Memory B cell (primary cell): ENCODE results near the gene RPS6KA3.

ENCODE experiments used
- ATAC-seq: fragments of 150-1000 bp; cut with Tn5 transposase; 2 replicates; pipeline ENCODE4 v1.10.0; 2021; ENCODE audit warnings: low read depth, mild to moderate bottlenecking, moderate library complexity
- DNase-seq, 2 donors: peaks; one replicate each; pipeline ENCODE4 v3.0.0; 2022; ENCODE audit warnings: low spot score in 2 of 2
- H3K27ac Mint-ChIP-seq: one replicate; pipeline ENCODE4 v1.8.0; 2022; ENCODE audit warnings: mild to moderate bottlenecking, moderate library complexity, mixed read lengths
- H3K27me3 Mint-ChIP-seq: one replicate; pipeline ENCODE4 v1.8.0; 2022; ENCODE audit warnings: mixed read lengths
- H3K36me3 Mint-ChIP-seq: one replicate; pipeline ENCODE4 v1.8.0; 2022; ENCODE audit warnings: mild to moderate bottlenecking, mixed read lengths
- H3K4me1 Mint-ChIP-seq: one replicate; pipeline ENCODE4 v1.8.0; 2022; ENCODE audit warnings: mixed read lengths
- H3K4me3 Mint-ChIP-seq: one replicate; pipeline ENCODE4 v1.8.0; 2022; ENCODE audit warnings: mild to moderate bottlenecking, moderate library complexity, mixed read lengths
- H3K9me3 Mint-ChIP-seq: one replicate; pipeline ENCODE4 v1.8.0; 2022; ENCODE audit warnings: mixed read lengths

RPS6KA3 gene

DNA sequence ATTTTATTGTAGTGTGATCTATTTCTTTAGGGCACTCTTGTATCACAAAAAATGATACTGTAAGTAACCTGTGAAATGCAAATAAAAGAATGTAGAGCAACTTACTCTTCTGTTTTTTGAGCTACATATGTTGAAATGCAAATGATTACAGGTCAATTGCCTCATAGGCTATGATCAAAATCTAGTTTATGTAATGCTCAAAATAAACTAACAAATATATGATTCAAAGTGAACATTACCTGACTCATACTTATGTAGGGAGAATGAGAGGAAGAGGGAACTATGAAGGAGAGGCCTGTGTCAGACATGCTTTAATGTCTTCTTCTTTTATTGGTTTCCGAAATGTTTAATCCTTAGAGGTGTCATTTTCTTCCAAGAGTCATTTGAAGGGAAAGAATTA lies 5.0 kb upstream of the RPS6KA3 start:
- no peak overlapping the region for H3K4me3 Mint-ChIP-seq
- H3K27me3 Mint-ChIP-seq, result no peaks in the 10 kb centered on the region
- H3K4me1 Mint-ChIP-seq, result peaks cover 3% of the 10 kb centered on the region
- DNase-seq (no peak), ATAC-seq (no peak)
- H3K27ac Mint-ChIP-seq, result no peak overlapping the region
- no peaks in the 10 kb centered on the region for H3K9me3 Mint-ChIP-seq
- H3K36me3 Mint-ChIP-seq, result peaks cover 1% of the 10 kb centered on the region

DNA sequence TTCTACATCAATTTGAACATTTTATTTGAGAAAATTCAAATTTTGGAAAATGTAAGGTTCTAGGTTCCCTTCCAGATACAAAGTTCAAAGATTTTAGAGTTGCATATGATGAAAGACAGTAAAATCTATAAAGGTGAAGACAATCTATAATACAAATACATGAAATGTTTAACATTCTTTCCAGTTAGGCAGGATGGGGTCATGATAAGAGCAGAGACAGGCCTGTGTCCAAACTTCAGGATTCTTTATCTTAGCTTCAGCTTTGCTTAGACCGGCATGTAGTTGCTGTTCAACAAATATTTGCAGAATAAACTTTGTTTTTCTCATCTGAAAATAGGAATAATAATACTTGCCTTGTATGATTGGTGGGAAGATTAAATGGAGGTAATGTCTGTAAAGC lies 4.5 kb upstream of the RPS6KA3 start:
- Mint-ChIP-seq H3K27me3 (no peaks in the 10 kb centered on the region), H3K27ac (no peak overlapping the region), H3K4me3 (no peak overlapping the region), H3K4me1 (peaks cover 3% of the 10 kb centered on the region), H3K36me3 (peaks cover 2% of the 10 kb centered on the region), H3K9me3 (no peaks in the 10 kb centered on the region)
- no peak for ATAC-seq
- no peak for DNase-seq

DNA sequence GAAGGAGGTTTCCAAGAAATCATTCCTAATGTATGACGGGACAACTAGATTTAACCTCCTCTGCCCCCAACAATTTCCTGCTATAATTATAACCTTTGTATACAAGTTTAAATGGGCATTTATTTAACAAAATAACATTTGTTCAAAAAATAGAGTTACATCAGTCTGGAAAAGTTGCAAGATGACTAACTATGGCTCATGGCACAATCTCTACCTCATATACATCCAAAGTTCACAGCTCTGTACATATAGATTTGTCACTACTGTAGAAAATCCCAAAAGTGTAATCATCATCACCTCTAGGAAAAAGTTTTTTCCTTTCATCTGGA lies 3.8 kb upstream of the RPS6KA3 start:
- Mint-ChIP-seq H3K4me3 (no peak overlapping the region), H3K27me3 (no peaks in the 10 kb centered on the region), H3K36me3 (peaks cover 2% of the 10 kb centered on the region), H3K4me1 (no peaks in the 10 kb centered on the region), H3K9me3 (no peaks in the 10 kb centered on the region), H3K27ac (no peak overlapping the region)
- DNase-seq (no peak), ATAC-seq (no peak)

DNA sequence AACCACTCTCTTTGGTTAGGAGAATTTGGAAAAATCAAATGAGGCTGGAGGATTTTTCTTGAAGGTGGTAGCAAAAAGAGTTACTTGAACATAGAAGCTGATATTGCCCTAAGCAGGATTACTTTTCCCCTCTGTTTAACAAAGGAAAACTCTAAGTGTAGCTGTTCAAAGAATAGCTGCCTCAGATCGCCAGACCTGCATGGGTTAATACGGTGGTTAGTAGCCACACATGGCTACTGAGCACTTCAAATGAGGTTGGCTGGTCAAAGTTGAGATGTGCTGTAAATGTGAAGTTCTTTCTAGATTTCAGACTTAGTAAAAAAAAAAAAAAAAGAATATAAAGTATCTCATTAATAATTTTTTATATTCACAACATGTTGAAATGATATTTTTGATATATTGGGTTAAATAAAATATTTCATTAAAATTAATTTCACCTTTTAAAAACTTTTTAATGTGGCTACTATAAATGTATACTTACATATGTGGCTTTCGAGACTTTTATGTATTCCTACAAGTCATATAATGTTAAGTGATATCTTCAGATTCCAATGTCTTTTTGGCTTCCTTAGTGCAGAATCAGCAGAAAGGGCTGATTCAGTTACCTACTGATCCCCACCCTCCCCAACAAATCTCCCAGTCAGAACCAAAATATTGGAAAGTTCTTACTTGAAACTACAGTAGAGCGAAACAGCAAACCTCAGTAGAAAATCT lies 3.3 kb upstream of the RPS6KA3 start:
- H3K9me3 Mint-ChIP-seq, result no peaks in the 10 kb centered on the region
- H3K27ac Mint-ChIP-seq, result no peak overlapping the region
- no peaks in the 10 kb centered on the region for H3K27me3 Mint-ChIP-seq
- no peak overlapping the region for H3K4me3 Mint-ChIP-seq
- ATAC-seq (no peak), DNase-seq (no peak)
- peaks cover 2% of the 10 kb centered on the region for H3K36me3 Mint-ChIP-seq
- H3K4me1 Mint-ChIP-seq, result peaks cover 4% of the 10 kb centered on the region

DNA sequence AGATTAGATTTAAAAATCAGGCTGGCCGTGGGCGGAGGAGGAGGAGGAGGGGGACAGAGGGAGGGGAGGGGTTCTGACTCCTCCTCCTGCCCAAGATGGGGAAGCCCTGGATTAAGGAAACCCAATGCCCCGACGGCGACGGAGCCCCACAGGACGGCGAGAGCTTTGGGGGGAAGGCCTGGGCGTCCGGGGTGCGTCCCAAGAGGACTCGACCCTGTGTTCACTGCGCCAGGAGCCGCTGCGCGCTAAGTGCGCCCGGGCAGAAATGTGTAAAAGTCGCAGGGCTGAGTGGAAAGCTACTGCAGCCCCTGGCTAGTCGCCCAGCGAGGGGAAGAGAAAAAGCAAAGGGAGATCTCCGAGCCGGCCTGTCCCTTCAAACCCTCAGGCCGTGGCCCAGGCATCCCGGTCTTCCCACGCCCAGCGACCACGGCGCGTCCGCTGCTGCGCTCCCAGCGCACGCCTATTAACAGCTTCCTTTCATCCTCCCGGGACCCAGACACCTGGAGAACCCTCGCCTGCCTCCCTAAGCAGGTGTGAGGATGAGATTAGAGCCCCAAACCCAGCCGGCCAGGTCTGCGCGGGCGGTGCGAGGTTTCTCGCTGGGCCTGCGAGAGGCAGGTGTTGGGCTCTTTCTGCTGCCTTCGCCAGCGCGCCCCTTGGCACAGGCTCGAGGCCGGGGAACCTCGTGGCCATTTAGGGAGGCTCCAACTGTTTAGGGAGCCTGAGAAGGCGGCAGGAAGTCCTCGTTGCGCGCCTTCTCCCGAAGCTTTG lies 1.4 kb upstream of the RPS6KA3 start:
- no peak for ATAC-seq
- peak in 1 of 2 donors; percentile 40 for DNase-seq
- peaks cover 2% of the 10 kb centered on the region for H3K36me3 Mint-ChIP-seq
- peak overlapping the region; percentile 98 for H3K4me3 Mint-ChIP-seq
- H3K9me3 Mint-ChIP-seq, result no peaks in the 10 kb centered on the region
- peak overlapping the region; percentile 97 for H3K27ac Mint-ChIP-seq
- H3K4me1 Mint-ChIP-seq, result peaks cover 9% of the 10 kb centered on the region
- no peaks in the 10 kb centered on the region for H3K27me3 Mint-ChIP-seq

DNA sequence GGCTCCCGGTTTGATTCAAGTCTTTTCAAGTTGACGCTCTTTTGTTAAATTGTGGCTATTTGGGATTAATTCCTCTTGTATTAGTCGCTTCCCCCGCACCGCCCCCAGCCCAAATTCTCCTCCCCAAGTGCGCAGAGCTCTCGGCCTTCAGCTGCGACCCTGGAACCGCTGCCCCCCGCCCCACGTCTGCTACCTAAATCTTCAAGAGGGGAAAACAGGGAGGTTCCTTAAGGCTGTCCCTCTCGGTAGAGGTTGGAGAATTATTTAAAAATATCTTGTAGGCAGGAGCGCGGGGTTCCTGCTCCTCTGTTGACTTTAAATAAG lies 860 bp upstream of the RPS6KA3 start:
- Mint-ChIP-seq H3K27me3 (no peaks in the 10 kb centered on the region), H3K4me3 (peak overlapping the region; percentile 98), H3K9me3 (no peaks in the 10 kb centered on the region), H3K27ac (peak overlapping the region; percentile 97), H3K36me3 (peaks cover 2% of the 10 kb centered on the region), H3K4me1 (peaks cover 10% of the 10 kb centered on the region)
- ATAC-seq, result no peak
- no peak for DNase-seq

DNA sequence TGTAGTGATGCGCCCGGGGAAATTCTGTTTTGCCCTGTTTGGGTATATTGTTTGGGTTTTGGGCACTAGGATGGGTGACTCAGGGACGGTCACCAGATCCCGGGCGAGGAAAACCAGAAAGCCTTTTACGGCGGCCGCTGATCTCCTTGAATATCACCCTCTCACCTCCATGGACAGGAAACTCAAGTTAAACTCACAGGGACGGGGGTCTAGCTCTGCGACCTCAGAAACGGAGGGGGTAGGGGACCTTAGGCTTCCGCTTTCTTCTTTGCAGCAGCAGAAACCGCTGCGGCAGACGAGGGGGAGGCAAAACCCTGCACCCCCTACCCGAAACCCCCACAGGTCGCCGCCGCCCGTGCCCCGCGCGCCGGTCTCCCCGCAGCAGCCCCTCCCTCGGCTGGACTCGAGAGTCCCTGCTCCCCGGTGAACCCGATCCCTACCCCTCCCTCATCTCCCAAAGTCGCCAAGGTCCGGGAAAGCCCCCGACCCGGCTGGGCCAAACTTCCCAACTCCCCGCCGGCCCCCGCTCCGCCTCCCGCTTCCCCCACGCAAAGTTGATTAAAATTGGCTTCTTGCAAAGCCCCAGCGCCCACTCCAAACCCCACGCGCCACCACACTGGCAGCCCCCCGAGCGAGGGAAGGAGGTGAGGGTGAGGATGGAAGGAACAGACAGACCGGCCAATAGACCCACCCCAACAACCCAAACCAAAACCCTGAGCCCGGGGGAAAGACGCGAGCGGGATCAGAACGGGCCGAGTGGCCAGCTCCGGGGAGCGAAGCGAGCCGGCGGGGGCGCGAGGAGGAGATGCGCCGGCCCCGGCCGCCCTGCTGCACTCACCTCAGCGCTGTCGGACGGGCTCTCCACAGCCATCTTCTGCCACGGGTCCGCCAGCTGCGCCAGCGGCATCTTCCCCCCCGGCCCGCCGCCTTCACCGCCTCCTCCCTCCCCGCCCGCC lies 705 bp downstream of the RPS6KA3 start:
- H3K36me3 Mint-ChIP-seq, result peaks cover 2% of the 10 kb centered on the region
- DNase-seq, result peak in 1 of 2 donors; percentile 12
- no peaks in the 10 kb centered on the region for H3K27me3 Mint-ChIP-seq
- peak overlapping the region; percentile 97 for H3K4me3 Mint-ChIP-seq
- peak; percentile 12 for ATAC-seq
- H3K27ac Mint-ChIP-seq, result peak overlapping the region; percentile 96
- no peaks in the 10 kb centered on the region for H3K9me3 Mint-ChIP-seq
- H3K4me1 Mint-ChIP-seq, result peaks cover 12% of the 10 kb centered on the region

DNA sequence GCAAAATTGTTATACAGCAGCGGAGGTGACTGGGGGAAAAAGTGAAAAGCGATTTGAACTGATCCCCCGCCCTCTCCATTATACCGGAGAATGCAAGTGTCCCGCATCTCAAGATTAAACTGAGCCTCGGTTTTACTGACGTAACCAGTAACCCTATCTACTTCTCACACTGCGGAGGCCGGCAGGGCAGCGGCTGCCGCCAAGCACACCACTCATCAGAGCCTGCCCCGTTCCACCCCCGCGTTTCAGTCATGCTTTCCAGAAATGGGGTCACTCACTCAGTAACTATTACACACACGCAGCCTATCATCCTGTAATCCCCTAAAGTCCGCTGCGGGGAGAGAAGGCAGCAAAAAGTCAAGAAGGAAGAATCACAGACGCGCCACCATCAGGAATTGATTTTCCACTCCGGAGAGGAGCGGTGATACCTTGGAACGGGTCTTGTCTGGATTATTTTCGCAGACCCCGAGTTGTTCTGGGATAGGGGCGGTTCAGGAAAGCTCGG lies 1.4 kb downstream of the RPS6KA3 start:
- peak overlapping the region; percentile 97 for H3K4me3 Mint-ChIP-seq
- H3K36me3 Mint-ChIP-seq, result peaks cover 2% of the 10 kb centered on the region
- no peaks in the 10 kb centered on the region for H3K9me3 Mint-ChIP-seq
- DNase-seq (peak in 1 of 2 donors; percentile 37), ATAC-seq (peak; percentile 12)
- H3K27me3 Mint-ChIP-seq, result no peaks in the 10 kb centered on the region
- H3K27ac Mint-ChIP-seq, result peak overlapping the region; percentile 96
- peaks cover 13% of the 10 kb centered on the region for H3K4me1 Mint-ChIP-seq

DNA sequence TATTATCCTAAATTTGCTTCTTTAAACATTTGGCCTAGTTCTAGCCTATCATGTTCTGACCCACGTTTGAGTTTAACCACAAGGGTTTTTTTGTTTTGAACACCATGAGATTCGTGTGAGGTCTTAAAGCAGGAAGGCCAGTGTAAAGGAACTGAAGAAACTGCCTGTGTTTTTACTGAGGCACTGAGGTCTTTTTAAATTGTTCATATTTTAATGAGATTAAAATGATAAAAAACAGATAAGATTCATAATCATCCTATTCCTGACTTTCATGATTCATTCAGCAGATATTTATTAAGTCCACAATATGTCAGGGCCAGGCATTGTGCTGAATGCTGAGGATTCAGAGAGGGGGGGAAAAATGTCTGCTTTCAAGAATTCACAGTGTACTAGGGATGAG lies 3.2 kb downstream of the RPS6KA3 start:
- Mint-ChIP-seq H3K36me3 (peaks cover 4% of the 10 kb centered on the region), H3K4me1 (peaks cover 16% of the 10 kb centered on the region), H3K9me3 (no peaks in the 10 kb centered on the region), H3K4me3 (peak overlapping the region; percentile 47), H3K27me3 (no peaks in the 10 kb centered on the region), H3K27ac (peak overlapping the region; percentile 82)
- no peak for DNase-seq
- ATAC-seq, result peak; percentile 48

DNA sequence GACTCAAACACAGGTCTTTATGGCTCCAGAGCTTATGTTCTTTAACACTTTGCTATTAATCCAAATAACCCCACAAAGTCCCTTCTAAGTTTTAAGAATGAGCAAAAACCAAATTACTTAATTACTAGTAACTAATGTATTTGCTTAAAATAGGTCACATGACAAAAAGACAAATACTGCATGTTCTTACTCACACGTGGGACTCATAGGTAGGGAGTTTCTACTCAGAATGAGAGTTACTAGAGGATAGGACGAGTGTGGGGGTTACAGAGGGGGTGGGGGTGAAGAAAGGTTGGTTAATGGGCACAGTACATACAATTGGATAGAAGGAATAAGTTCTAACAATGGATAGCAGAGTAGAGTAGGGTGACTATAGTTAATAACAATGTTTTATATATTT lies 5.8 kb downstream of the RPS6KA3 start:
- Mint-ChIP-seq H3K4me1 (peaks cover 16% of the 10 kb centered on the region), H3K9me3 (no peaks in the 10 kb centered on the region), H3K27ac (no peak overlapping the region), H3K4me3 (no peak overlapping the region), H3K36me3 (peaks cover 2% of the 10 kb centered on the region), H3K27me3 (no peaks in the 10 kb centered on the region)
- ATAC-seq (no peak), DNase-seq (no peak)

DNA sequence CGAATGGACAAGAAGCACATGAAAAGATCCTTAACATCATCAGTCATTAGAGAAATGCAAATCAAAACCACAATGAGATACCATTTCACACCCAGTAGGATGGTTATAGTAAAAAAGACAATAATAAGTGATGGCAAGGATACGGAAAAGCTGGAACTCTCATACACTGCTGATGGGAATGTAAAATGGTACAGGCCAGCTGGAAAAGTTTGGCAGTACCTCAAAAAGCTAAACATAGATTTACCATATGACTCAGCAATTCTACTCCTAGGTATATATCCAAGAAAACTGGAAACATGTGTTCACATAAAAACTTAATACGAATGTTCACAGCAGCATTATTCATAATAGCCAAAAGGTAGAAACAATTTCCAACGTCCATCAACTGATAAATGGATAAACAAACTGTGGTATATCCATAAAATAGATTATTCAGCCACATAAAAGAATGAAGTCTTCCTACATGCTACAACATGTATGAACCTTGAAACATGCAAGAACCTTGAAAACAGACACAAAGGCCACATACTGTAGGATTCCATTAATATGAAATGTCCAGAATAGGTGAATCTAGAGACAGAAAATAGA lies 11.9 kb downstream of the RPS6KA3 start:
- Mint-ChIP-seq H3K4me3 (no peak overlapping the region), H3K27me3 (no peaks in the 10 kb centered on the region), H3K9me3 (peaks cover 4% of the 10 kb centered on the region), H3K36me3 (peaks cover 11% of the 10 kb centered on the region), H3K4me1 (peaks cover 8% of the 10 kb centered on the region), H3K27ac (no peak overlapping the region)
- DNase-seq (no peak), ATAC-seq (no peak)

DNA sequence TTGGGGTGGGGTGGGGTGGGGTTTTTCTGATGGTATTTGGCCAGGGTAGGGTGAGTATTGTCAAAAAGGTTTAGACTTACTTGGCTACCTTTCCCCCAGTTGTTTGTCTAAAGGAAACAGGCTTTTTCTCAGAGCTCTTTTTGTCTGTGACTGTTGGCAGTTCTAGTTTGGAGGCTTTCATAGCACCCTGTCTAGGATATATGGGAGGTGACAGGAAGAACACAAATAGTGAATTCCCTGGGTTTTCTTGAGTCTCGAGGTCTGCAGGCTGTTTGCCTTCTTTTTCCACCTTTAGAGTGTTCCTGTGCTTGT lies 13.5 kb downstream of the RPS6KA3 start:
- Mint-ChIP-seq H3K27me3 (no peaks in the 10 kb centered on the region), H3K9me3 (peaks cover 4% of the 10 kb centered on the region), H3K36me3 (peaks cover 10% of the 10 kb centered on the region), H3K4me3 (no peak overlapping the region), H3K4me1 (peaks cover 9% of the 10 kb centered on the region), H3K27ac (no peak overlapping the region)
- DNase-seq (no peak), ATAC-seq (no peak)

DNA sequence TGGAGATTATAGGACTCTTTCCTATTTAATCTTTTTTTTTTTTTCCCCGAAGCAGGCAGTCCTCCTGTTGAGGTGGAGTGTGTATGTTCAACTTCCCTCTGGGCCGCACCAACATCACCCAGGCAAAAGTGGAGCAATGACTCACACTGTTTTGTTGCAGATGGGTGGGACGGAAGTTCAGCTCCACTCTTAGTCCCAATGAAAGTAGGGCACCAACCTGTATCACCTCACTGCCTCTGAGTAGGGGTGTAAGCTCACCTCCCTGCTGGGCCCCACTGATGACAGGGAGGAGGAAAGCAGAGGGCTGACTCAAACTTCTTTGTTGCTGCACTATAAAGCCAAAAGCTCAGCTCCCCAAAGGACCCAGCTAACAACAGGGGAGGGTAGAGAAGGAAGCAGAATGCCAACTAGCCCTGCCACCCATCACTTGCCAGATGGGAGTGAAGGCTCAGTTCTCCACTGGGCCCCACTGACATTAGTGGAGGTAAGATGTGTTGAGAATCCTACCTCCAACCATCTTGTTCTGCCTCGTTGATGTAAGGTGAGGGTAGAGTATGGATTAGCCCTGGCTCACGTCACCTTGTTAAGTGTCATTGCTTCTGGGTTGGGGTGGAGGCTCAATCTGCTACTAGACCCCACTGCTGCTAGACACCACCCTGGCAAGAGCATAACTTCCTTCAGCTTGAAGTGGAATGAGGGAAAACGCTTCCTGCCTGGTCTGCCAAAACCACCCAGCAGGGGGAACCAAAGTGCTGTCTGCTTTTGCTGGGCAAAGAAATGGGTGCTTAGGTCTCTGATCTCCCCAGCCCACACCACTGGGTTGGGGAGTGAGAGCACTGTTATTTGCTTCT lies 14.1 kb downstream of the RPS6KA3 start:
- peaks cover 9% of the 10 kb centered on the region for H3K4me1 Mint-ChIP-seq
- no peaks in the 10 kb centered on the region for H3K27me3 Mint-ChIP-seq
- H3K9me3 Mint-ChIP-seq, result peaks cover 4% of the 10 kb centered on the region
- H3K27ac Mint-ChIP-seq, result no peak overlapping the region
- ATAC-seq, result peak; percentile 63
- H3K4me3 Mint-ChIP-seq, result no peak overlapping the region
- peaks cover 10% of the 10 kb centered on the region for H3K36me3 Mint-ChIP-seq
- peak; percentile 56 to 64 for DNase-seq
